Mammary epithelial cell (primary cell): Measurements from ENCODE around the gene BPI.

Source experiments
- CTCF ChIP-seq, 2 donors: IDR thresholded peaks in 1 of 2; conservative IDR thresholded peaks in 1 of 2; 2 replicates each; pipeline ENCODE4 v1.5.1; 2011 to 2012; ENCODE audit warnings: inconsistent platforms in 2 of 2, low read length in 2 of 2, mild to moderate bottlenecking in 2 of 2, control low read depth in 1 of 2, low read depth in 1 of 2; ENCODE audit not compliant: insufficient read depth in 1 of 2; ENCODE audit errors: extremely low read depth in 1 of 2
- EZH2 ChIP-seq: IDR thresholded peaks from 2 replicates; pipeline ENCODE4 v1.6.1; 2012; ENCODE audit warnings: low read length, inconsistent platforms, borderline replicate concordance

DNA sequence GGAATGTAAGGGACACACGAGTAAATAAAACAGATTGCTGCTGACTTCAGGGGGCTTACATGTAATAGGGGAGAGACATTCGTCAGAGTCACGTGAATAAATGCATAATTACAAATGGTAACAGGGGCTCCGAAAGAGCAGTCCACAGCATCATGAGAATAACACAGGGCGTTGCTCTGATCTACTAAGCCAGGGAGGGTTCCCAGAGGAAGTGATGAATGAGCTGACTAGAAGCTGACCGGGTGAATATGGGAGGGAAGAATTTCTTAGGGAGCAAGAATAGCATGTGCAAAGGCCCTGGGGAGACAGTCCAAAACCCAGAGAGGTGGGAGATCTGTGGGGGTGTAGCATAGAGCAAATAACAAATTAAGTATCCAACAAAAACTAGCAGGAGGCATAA is 2.4 kb downstream of the BPI start:
- TF ChIP-seq CTCF (conservative IDR thresholded peaks at IDR 0.05 in 1 of 2, IDR thresholded peaks at IDR 0.05 in 1 of 2; ENCODE audit: extremely low read depth in 1 of 2, insufficient read depth in 1 of 2, low read depth in 1 of 2, low read length in 2 of 2) (no peak), EZH2 (no peak)
